H1 (cell line): Measurements from ENCODE around the gene AQP2. TPM values are rescaled to one million over a fixed set of nuclear protein-coding genes. Genes with fewer than 3 reads are reported as not detected.

Experiments
- CTCF ChIA-PET: fragments of 300-600 bp; sonication (Branson Sonifier 250); formaldehyde crosslinking; loops from one replicate; lab custom pipeline; 2021; ENCODE audit not compliant: partially characterized antibody; lab: Charles Lee
- POLR2A ChIA-PET: fragments of 300-600 bp; sonication (Branson Sonifier 250); formaldehyde crosslinking; loops from one replicate; lab custom pipeline; 2021; ENCODE audit warnings: inconsistent platforms; ENCODE audit not compliant: partially characterized antibody; lab: Charles Lee
- DNase-seq, 2 experiments: peaks; one replicate each; pipeline versions ENCODE4 v3.0.0 to v3.0.0-alpha.2; 2010 to 2022; ENCODE audit warnings: low spot score in 2 of 2, low read depth in 1 of 2, mixed read lengths in 1 of 2
- FAIRE-seq: peaks from 2 replicates; lab custom pipeline; 2011; peaks lifted over from hg19 to GRCh38; lab: Jason Lieb, UNC
- H2AFZ ChIP-seq: 2 replicates; pipeline ENCODE4 v1.8.1; 2012; ENCODE audit warnings: low read length, inconsistent platforms
- H2AK5ac ChIP-seq: 2 replicates; pipeline ENCODE4 v1.6.1; 2013; ENCODE audit warnings: low read depth, low read length
- H2BK120ac ChIP-seq: replicated peaks from 2 replicates; pipeline ENCODE3; 2013; ENCODE audit warnings: low read depth, low read length, inconsistent platforms
- H2BK12ac ChIP-seq: 2 replicates; pipeline ENCODE4 v1.6.1; 2013; ENCODE audit warnings: low read depth, low read length
- H2BK15ac ChIP-seq: 2 replicates; pipeline ENCODE4 v1.6.1; 2013; ENCODE audit warnings: low read length
- H2BK20ac ChIP-seq: 2 replicates; pipeline ENCODE4 v1.6.1; 2013; ENCODE audit warnings: low read length
- H2BK5ac ChIP-seq: 2 replicates; pipeline ENCODE4 v1.6.1; 2013; ENCODE audit warnings: low read depth, low read length
- H3K14ac ChIP-seq: 2 replicates; pipeline ENCODE4 v1.6.1; 2013; ENCODE audit warnings: inconsistent platforms; ENCODE audit not compliant: insufficient read length
- H3K18ac ChIP-seq: 2 replicates; pipeline ENCODE4 v1.6.1; 2013; ENCODE audit warnings: low read length; ENCODE audit errors: extremely low read depth
- H3K23ac ChIP-seq: 2 replicates; pipeline ENCODE4 v1.6.1; 2013; ENCODE audit warnings: inconsistent platforms; ENCODE audit not compliant: insufficient read length
- H3K23me2 ChIP-seq: 2 replicates; pipeline ENCODE4 v1.6.1; 2013; ENCODE audit warnings: low read depth, low read length
- H3K27ac ChIP-seq: 2 replicates; pipeline ENCODE4 v1.6.1; 2011; ENCODE audit warnings: low read depth, low read length, inconsistent platforms
- H3K27me3 ChIP-seq, 4 experiments: replicated peaks in 1 of 4; 1 replicate in 1 of 4; 2 replicates in 3 of 4; pipeline versions ENCODE4 v1.6.1 to v1.8.1; 2011 to 2013; ENCODE audit warnings: low read length in 3 of 4, mild to moderate bottlenecking in 3 of 4, inconsistent platforms in 2 of 4, mixed read lengths in 2 of 4, moderate library complexity in 1 of 4; ENCODE audit not compliant: control insufficient read depth in 3 of 4, insufficient read depth in 3 of 4; ENCODE audit errors: extremely low read depth in 1 of 4
- H3K36me3 ChIP-seq, 4 experiments: 2 replicates each; pipeline versions ENCODE4 v1.6.1 to v1.8.1; 2011 to 2013; ENCODE audit warnings: mild to moderate bottlenecking in 4 of 4, low read length in 3 of 4, moderate library complexity in 2 of 4, control low read depth in 1 of 4, inconsistent platforms in 1 of 4; ENCODE audit not compliant: insufficient read depth in 4 of 4, control insufficient read depth in 2 of 4
- H3K4ac ChIP-seq: replicated peaks from 2 replicates; pipeline ENCODE3; 2013; ENCODE audit warnings: low read length, low read depth, mixed read lengths, inconsistent platforms; ENCODE audit not compliant: insufficient read length
- H3K4me1 ChIP-seq, 4 experiments: replicated peaks in 1 of 4; 1 replicate in 1 of 4; 2 replicates in 3 of 4; pipeline versions ENCODE4 v1.6.1 to v1.8.1; 2011 to 2013; ENCODE audit warnings: low read length in 3 of 4, inconsistent platforms in 2 of 4, mixed read lengths in 1 of 4; ENCODE audit not compliant: insufficient read depth in 4 of 4, control insufficient read depth in 3 of 4
- H3K4me2 ChIP-seq, 2 experiments: 2 replicates each; pipeline versions ENCODE4 v1.6.1 to v1.8.1; 2011 to 2013; ENCODE audit warnings: low read depth in 2 of 2, low read length in 2 of 2, control low read depth in 1 of 2, inconsistent platforms in 1 of 2, mild to moderate bottlenecking in 1 of 2; ENCODE audit not compliant: insufficient read depth in 1 of 2
- H3K4me3 ChIP-seq, 4 experiments: fragments of 200-600, 300-600 bp in 1 of 4; sonication (generic), shearing (Covaris generic), sonication (Bioruptor Twin) in 1 of 4; 2 replicates each; pipeline versions ENCODE4 v1.5.1 to v1.8.1; 2011 to 2016; ENCODE audit warnings: low read length in 4 of 4, low read depth in 3 of 4, control low read depth in 2 of 4, inconsistent platforms in 2 of 4, mild to moderate bottlenecking in 2 of 4, mixed read lengths in 1 of 4, moderate library complexity in 1 of 4; ENCODE audit not compliant: insufficient read depth in 2 of 4; ENCODE audit errors: extremely low read depth in 1 of 4
- H3K56ac ChIP-seq: replicated peaks from 2 replicates; pipeline ENCODE3; 2013; ENCODE audit warnings: low read depth, mild to moderate bottlenecking, mixed read lengths, low read length, inconsistent platforms; ENCODE audit not compliant: insufficient read length
- H3K79me1 ChIP-seq: 2 replicates; pipeline ENCODE4 v1.6.1; 2013; ENCODE audit warnings: low read depth, low read length, control low read depth
- H3K79me2 ChIP-seq, 2 experiments: 2 replicates each; pipeline versions ENCODE4 v1.6.1 to v1.8.1; 2012 to 2013; ENCODE audit warnings: low read length in 2 of 2, mild to moderate bottlenecking in 2 of 2, inconsistent platforms in 1 of 2; ENCODE audit not compliant: insufficient read depth in 2 of 2, control insufficient read depth in 1 of 2
- H3K9ac ChIP-seq, 4 experiments: replicated peaks in 1 of 4; 1 replicate in 1 of 4; 2 replicates in 3 of 4; pipeline versions ENCODE4 v1.6.1 to v1.8.1; 2011 to 2013; ENCODE audit warnings: low read depth in 3 of 4, low read length in 3 of 4, control low read depth in 2 of 4, mild to moderate bottlenecking in 2 of 4, moderate library complexity in 2 of 4, inconsistent platforms in 1 of 4; ENCODE audit errors: extremely low read depth in 1 of 4
- H3K9me3 ChIP-seq, 2 experiments: 2 replicates each; pipeline versions ENCODE4 v1.6.1 to v1.8.1; 2012 to 2013; ENCODE audit warnings: mild to moderate bottlenecking in 2 of 2, moderate library complexity in 2 of 2, control low read depth in 1 of 2, inconsistent platforms in 1 of 2, low read depth in 1 of 2, low read length in 1 of 2, mixed read lengths in 1 of 2; ENCODE audit not compliant: insufficient read depth in 2 of 2
- H4K20me1 ChIP-seq, 2 experiments: replicated peaks in 1 of 2; 2 replicates each; pipeline versions ENCODE3 to v1.8.1; 2011 to 2013; ENCODE audit warnings: inconsistent platforms in 2 of 2, low read length in 2 of 2, mild to moderate bottlenecking in 1 of 2; ENCODE audit not compliant: insufficient read depth in 2 of 2, control insufficient read depth in 1 of 2
- H4K5ac ChIP-seq: 2 replicates; pipeline ENCODE4 v1.6.1; 2013; ENCODE audit warnings: low read length, low read depth, mixed read lengths, inconsistent platforms; ENCODE audit not compliant: insufficient read length
- H4K8ac ChIP-seq: 2 replicates; pipeline ENCODE4 v1.8.0; 2013; ENCODE audit warnings: mild to moderate bottlenecking, moderate library complexity, low read length, inconsistent platforms; ENCODE audit not compliant: insufficient read depth; ENCODE audit errors: extremely low read depth
- H4K91ac ChIP-seq: replicated peaks from 2 replicates; pipeline ENCODE3; 2013; ENCODE audit warnings: low read length, mixed read lengths, inconsistent platforms; ENCODE audit not compliant: insufficient read length
- SAP30 ChIP-seq: fragments of 300-600 bp; sonication (generic); IDR thresholded peaks from 2 replicates; pipeline ENCODE4 v1.7.1; 2012; ENCODE audit warnings: low read length, moderate library complexity, mild to moderate bottlenecking, inconsistent platforms; ENCODE audit not compliant: insufficient read depth, insufficient replicate concordance
- SIX5 ChIP-seq: IDR thresholded peaks from 2 replicates; pipeline ENCODE4 v1.6.1; 2011; ENCODE audit warnings: mild to moderate bottlenecking, low read depth, low read length
- SP2 ChIP-seq: IDR thresholded peaks from 2 replicates; pipeline ENCODE4 v1.6.1; 2012; ENCODE audit warnings: mild to moderate bottlenecking, low read length, inconsistent platforms
- WGBS, 2 experiments: shearing (Covaris generic) in 1 of 2; methylation state at CpG; one replicate each; pipeline versions ENCODE4 v1.1.6 to v1.1.7; 2013 to 2015; ENCODE audit warnings: low lambda C conversion rate in 2 of 2, mixed read lengths in 2 of 2, inconsistent platforms in 1 of 2, low coverage in 1 of 2, missing lambda C conversion rate in 1 of 2; ENCODE audit not compliant: insufficient replicate concordance in 2 of 2, insufficient coverage in 1 of 2, insufficient read length in 1 of 2; ENCODE audit errors: extremely low coverage in 1 of 2, missing lambda C conversion rate in 1 of 2; 5-methylcytosine and 5-hydroxymethylcytosine counted together
- polyA plus RNA-seq, 7 experiments: library from polyadenylated mRNA; depleted of rRNA in 3 of 7; stranded (reverse) in 5 of 7; unstranded in 2 of 7; fragments of >200 nt in 5 of 7; fragments of 200-250 nt in 2 of 7; gene quantifications; 1 replicate in 5 of 7; 2 replicates in 1 of 7; 4 replicates in 1 of 7; pipeline versions ENCODE4 v1.2.1 to v1.2.3, GENCODE V29; 2011 to 2013; ENCODE audit warnings: missing spikeins in 2 of 7, mixed read lengths in 2 of 7
- total RNA-seq: library from RNA; stranded (reverse); fragmentation: NEBNext Ultra II Directional; extraction: Animal tissue kit (Norgen Biotek cat#: 25700); gene quantifications from 2 replicates; pipeline ENCODE4 v1.2.1, GENCODE V29; 2021
- TF ChIP-seq, protein P1 (sequence below): IDR thresholded peaks from 2 replicates; pipeline ENCODE4 v1.6.1; 2012; ENCODE audit warnings: inconsistent platforms

Gene AQP2
- total and polyA plus RNA-seq, 2 of the 8 experiments (the other 6 are each of a cell fraction or from before 2014, with no cell fraction given): not detected

DNA sequence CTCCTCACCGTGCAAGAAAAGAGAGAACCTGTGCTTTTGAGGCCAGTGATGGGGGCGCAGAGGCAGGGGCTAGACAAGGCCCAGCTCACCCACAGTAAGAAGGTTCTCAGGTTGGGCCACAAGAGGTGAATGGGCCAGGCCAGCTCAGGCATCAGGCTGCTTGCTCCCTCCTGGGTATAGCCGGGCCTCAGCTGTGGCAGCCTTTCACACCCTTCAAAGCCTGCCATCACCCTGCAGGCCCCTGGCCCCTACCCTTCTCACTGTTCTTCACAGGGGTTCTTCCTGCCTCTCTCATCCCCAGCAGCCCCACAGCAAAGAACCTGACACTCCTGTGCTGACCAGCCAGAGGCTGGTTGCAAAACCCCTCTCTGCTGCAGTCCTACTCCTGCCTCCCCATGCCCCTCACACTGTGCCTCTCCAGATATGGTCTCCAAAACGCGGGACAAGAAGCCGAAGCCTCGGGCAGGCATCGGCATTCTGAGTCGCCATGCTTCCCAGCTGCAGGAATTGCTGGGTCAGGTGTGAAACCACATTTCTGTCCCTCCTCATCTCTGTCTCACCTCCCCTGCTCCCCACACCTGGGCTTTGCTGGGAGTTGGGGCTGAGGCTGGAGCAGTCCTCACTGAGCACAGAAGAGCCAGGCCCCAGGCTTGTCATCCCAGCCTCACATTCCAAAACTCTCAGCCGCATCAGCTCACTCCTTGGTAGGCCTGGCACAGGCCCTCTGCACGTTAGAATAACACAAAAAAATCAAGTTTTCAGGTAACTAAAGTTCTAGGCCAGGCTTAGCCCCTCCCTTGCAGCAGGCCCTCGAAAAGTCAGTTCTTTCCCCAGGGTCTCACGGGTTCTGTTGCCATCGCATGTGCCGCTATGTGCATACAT lies 40.0 kb upstream of the AQP2 start:
- ChIA-PET POLR2A (interaction anchor here (0.7 to 1.3 kb wide), 3 partner anchors 17 to 132 kb away, joined by 3 to 4 read pairs (median 3); no protein-coding TSS in a partner anchor), CTCF (interaction anchor here (1.1 to 1.9 kb wide), 4 partner anchors 10 to 57 kb away, joined by 5 to 9 read pairs (median 6); no protein-coding TSS in a partner anchor)
- no peak overlapping the region for H3K4ac ChIP-seq
- no peak overlapping the region for H2BK120ac ChIP-seq
- H3K4me2 ChIP-seq: no peak overlapping the region; a peak in 1 of 4 replicates
- H3K9ac ChIP-seq: no peak overlapping the region
- 0 out of 2 replicates have a peak, but pooled peaks cover 3% of the 10 kb centered on the region for H3K23me2 ChIP-seq
- WGBS, 2 experiments: 91% methylated on average over 15 of the region's 15 CpGs; no CpG with 5 or more reads in 1 of the 2 experiments
- H3K79me2 ChIP-seq: no peaks in the 10 kb centered on the region
- no peak overlapping the region for H2BK5ac ChIP-seq
- no peak overlapping the region for H3K56ac ChIP-seq
- no peak overlapping the region for H3K14ac ChIP-seq
- H2BK15ac ChIP-seq: peak overlapping the region; percentile 3; the same call in 1 of the 2 replicates
- H2AK5ac ChIP-seq: no peak overlapping the region
- TF ChIP-seq SP2 (no peak), SAP30 (no peak), SIX5 (no peak)
- TF ChIP-seq, protein P1, sequence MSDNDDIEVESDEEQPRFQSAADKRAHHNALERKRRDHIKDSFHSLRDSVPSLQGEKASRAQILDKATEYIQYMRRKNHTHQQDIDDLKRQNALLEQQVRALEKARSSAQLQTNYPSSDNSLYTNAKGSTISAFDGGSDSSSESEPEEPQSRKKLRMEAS: peak; percentile 14; the same call in 1 of the 2 replicates
- H3K27ac ChIP-seq: no peak overlapping the region
- H2BK20ac ChIP-seq: peak overlapping the region; percentile 1; the same call in 1 of the 2 replicates
- peaks cover 0 to 3% (median 0%) of the 10 kb centered on the region in 4 experiments; a peak in 2 of 7 replicates for H3K27me3 ChIP-seq
- peaks cover 0 to 25% (median 12%) of the 10 kb centered on the region in 4 experiments; a peak in 6 of 7 replicates for H3K4me1 ChIP-seq
- H3K4me3 ChIP-seq: no peak overlapping the region
- H4K8ac ChIP-seq: no peak overlapping the region
- H4K20me1 ChIP-seq: no peaks in the 10 kb centered on the region
- H3K23ac ChIP-seq: no peak overlapping the region
- no peak overlapping the region; the same call in 1 of the 2 replicates for H2BK12ac ChIP-seq
- H4K91ac ChIP-seq: no peak overlapping the region
- DNase-seq: no peak
- 0 out of 2 replicates have a peak overlapping the region, but pooled peaks have one; percentile 11 for H2AFZ ChIP-seq
- H4K5ac ChIP-seq: no peak overlapping the region
- 0 out of 2 replicates have a peak overlapping the region, but pooled peaks have one; percentile 4 for H3K18ac ChIP-seq
- no peaks in the 10 kb centered on the region for H3K79me1 ChIP-seq
- H3K9me3 ChIP-seq: no peaks in the 10 kb centered on the region
- no peaks in the 10 kb centered on the region for H3K36me3 ChIP-seq
- FAIRE-seq: no peak
